GM12872 (cell line): Measurements from ENCODE around the gene FAR2.

Source experiments
- TF ChIP-seq, protein P1 (sequence below): IDR thresholded peaks from 3 replicates; pipeline ENCODE4 v1.5.1; 2011; ENCODE audit warnings: low read depth, mild to moderate bottlenecking, low read length, moderate library complexity; ENCODE audit not compliant: insufficient read depth

Gene FAR2

GRCh38 chr12:29234552-29234951, 85.5 kb downstream of the FAR2 start:
- TF ChIP-seq, protein P1, sequence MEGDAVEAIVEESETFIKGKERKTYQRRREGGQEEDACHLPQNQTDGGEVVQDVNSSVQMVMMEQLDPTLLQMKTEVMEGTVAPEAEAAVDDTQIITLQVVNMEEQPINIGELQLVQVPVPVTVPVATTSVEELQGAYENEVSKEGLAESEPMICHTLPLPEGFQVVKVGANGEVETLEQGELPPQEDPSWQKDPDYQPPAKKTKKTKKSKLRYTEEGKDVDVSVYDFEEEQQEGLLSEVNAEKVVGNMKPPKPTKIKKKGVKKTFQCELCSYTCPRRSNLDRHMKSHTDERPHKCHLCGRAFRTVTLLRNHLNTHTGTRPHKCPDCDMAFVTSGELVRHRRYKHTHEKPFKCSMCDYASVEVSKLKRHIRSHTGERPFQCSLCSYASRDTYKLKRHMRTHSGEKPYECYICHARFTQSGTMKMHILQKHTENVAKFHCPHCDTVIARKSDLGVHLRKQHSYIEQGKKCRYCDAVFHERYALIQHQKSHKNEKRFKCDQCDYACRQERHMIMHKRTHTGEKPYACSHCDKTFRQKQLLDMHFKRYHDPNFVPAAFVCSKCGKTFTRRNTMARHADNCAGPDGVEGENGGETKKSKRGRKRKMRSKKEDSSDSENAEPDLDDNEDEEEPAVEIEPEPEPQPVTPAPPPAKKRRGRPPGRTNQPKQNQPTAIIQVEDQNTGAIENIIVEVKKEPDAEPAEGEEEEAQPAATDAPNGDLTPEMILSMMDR: no peak

- TF ChIP-seq, protein P1: no peak
Observed at GRCh38 chr12:29234965-29235626, 86.0 kb downstream of the FAR2 start.

DNA sequence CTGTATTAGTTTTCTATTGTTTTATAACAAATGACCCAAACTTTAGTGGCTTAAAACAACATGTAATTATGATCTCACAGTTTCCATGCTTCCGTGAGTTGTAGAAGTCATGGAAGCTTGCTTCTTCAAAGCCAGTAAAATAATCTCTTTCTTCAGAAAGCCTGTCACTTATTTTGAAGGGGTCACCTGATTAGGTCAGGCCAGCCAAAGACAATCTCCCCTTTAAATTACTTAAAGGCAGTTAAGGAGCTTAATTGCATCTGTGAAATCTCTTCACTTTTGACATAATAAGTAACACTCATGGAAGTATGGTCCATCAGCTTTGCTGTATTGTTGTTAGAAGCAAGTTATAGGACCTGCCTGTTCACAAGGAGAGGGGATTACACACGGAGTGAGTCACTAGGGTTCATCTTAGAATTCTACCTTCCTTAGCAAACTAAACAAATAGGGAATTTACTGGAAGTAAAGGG, 89.8 kb downstream of the FAR2 start:
- TF ChIP-seq, protein P1: no peak

- TF ChIP-seq, protein P1: no peak
Observed at GRCh38 chr12:29239336-29239735, 90.3 kb downstream of the FAR2 start.

DNA sequence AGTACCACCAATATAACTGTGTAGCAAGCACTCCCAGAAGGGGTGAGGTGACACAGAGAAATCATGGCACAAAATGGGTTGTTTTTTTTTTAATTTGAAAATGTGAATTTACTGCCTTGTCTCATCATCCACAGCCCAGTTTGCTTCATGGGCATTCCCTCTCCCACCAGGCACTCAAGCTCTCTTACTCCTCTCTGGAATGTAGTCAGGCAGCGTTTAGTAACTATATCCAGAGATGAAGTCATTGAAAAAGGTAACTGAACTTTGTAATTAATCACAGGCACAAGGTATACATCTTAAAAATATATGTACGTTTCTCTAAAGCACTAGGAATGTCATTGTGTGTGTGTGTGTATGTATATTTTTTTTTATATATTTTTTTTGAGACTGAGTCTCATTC, 91.4 kb downstream of the FAR2 start:
- TF ChIP-seq, protein P1: no peak

GRCh38 chr12:29241821-29242591, 92.9 kb downstream of the FAR2 start:
- TF ChIP-seq, protein P1: 0 out of 3 replicates have a peak, but pooled peaks have one; percentile 8

DNA sequence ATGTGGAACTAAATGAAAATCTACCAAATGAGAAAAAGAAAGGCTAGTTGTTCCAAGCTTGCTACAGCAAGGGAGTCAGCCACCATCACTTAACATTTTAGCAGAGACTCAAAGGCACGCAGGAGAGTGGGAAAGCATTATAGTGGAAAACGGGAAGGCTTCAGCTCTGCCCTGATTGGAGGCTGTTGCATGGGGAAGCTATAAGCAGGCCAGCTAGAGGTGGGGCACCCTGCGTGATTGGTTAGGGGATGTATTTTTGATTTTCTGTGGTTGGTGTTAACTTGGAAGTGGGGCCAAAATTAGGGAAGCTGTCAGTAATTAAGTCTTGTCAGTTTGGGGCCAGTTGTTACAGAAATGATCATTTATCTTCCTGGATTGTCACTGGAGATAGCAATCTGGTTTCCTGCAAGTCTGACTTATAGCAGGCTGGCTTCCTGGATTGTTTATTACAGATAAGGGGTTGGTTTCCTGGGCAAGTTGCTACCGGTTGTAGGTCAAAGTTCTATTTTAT, 93.9 kb downstream of the FAR2 start:
- TF ChIP-seq, protein P1: no peak
